PC-3 (cell line): ENCODE measurements around the gene PFDN4.

ENCODE experiments used
- CTCF ChIP-seq: fragments of 300-600 bp; sonication (generic); conservative IDR thresholded peaks from 2 replicates; pipeline ENCODE4 v1.5.1; 2017; ENCODE audit warnings: antibody characterized with exemption, low read depth, mild to moderate bottlenecking, low read length
- EZH2 ChIP-seq: fragments of 300-600 bp; sonication (generic); IDR thresholded peaks from one replicate; pipeline ENCODE4 v1.6.1; 2017; ENCODE audit warnings: antibody characterized with exemption, mild to moderate bottlenecking, low read length; ENCODE audit not compliant: unreplicated experiment
- EZH2phosphoT487 ChIP-seq: fragments of 300-600 bp; sonication (generic); IDR thresholded peaks from 2 replicates; pipeline ENCODE4 v1.6.1; 2018; ENCODE audit warnings: mild to moderate bottlenecking, antibody characterized with exemption, low read length, borderline replicate concordance

- TF ChIP-seq CTCF (no peak), EZH2 (no peak), EZH2phosphoT487 (no peak)
These were observed 2.4 kb upstream of the PFDN4 start for GRCh38 chr20:54205450-54205849.
